PC-9 (cell line): Measurements from ENCODE around the gene UBQLNL. TPM values are rescaled to one million over a fixed set of nuclear protein-coding genes. Genes with fewer than 3 reads are reported as not detected.

ENCODE experiments used
- BruUV-seq: library from RNA; stranded (reverse); fragments of 400-500 nt; replicated peaks from 2 replicates; lab custom pipeline; 2021; lab: Mats Ljungman, UMichigan
- CTCF ChIA-PET: fragments of 300-600 bp; sonication (Branson Sonifier 250); formaldehyde crosslinking; loops from one replicate; lab custom pipeline; 2022; ENCODE audit warnings: antibody characterized with exemption; lab: Charles Lee
- POLR2A ChIA-PET: fragments of 300-600 bp; sonication (Branson Sonifier 250); formaldehyde crosslinking; loops from one replicate; lab custom pipeline; 2022; ENCODE audit warnings: antibody characterized with exemption; ENCODE audit not compliant: unreplicated experiment; lab: Charles Lee
- DNase-seq, 2 experiments: peaks; one replicate each; pipeline versions ENCODE4 v3.0.0 to v3.0.0-alpha.2; 2015 to 2022; ENCODE audit warnings: mixed read lengths in 1 of 2
- H2AFZ ChIP-seq: fragments of 200-600 bp; sonication (generic); 2 replicates; pipeline ENCODE4 v1.8.1; 2017; ENCODE audit warnings: antibody characterized with exemption
- H3F3A ChIP-seq: fragments of 200-600 bp; sonication (generic); 2 replicates; pipeline ENCODE4 v1.8.1; 2017; ENCODE audit warnings: antibody characterized with exemption, mild to moderate bottlenecking, low read depth; ENCODE audit not compliant: insufficient read depth
- H3K27ac ChIP-seq: fragments of 200-600 bp; sonication (generic); 2 replicates; pipeline ENCODE4 v1.6.1; 2016; ENCODE audit warnings: mixed run types
- H3K27me3 ChIP-seq: fragments of 200-600 bp; sonication (generic); 2 replicates; pipeline ENCODE4 v1.6.1; 2016; ENCODE audit warnings: low read depth, mixed run types; ENCODE audit not compliant: insufficient read depth
- H3K36me3 ChIP-seq: fragments of 200-600 bp; sonication (generic); 2 replicates; pipeline ENCODE4 v1.6.1; 2016; ENCODE audit warnings: low read depth, mixed run types
- H3K4me1 ChIP-seq: fragments of 200-600 bp; sonication (generic); replicated peaks from 2 replicates; pipeline ENCODE4 v1.6.1; 2016; ENCODE audit warnings: mixed run types; ENCODE audit not compliant: insufficient read depth
- H3K4me2 ChIP-seq: fragments of 200-600 bp; sonication (generic); 2 replicates; pipeline ENCODE4 v1.6.1; 2017; ENCODE audit warnings: mixed run types
- H3K4me3 ChIP-seq: fragments of 200-600 bp; sonication (generic); 2 replicates; pipeline ENCODE4 v1.6.1; 2016; ENCODE audit warnings: mixed run types
- H3K79me2 ChIP-seq: fragments of 200-600 bp; sonication (generic); 2 replicates; pipeline ENCODE4 v1.6.1; 2017; ENCODE audit warnings: low read depth, mixed run types
- H3K9me2 ChIP-seq: fragments of 200-600 bp; sonication (generic); 2 replicates; pipeline ENCODE4 v1.8.1; 2017; ENCODE audit warnings: mild to moderate bottlenecking; ENCODE audit not compliant: insufficient read depth
- H3K9me3 ChIP-seq: fragments of 200-600 bp; sonication (generic); 2 replicates; pipeline ENCODE4 v1.8.1; 2016; ENCODE audit warnings: low read depth; ENCODE audit not compliant: insufficient read depth
- H4K20me1 ChIP-seq: fragments of 200-600 bp; sonication (generic); 2 replicates; pipeline ENCODE4 v1.8.1; 2017; ENCODE audit not compliant: insufficient read depth
- CTCF ChIP-seq: fragments of 200-600 bp; sonication (generic); conservative IDR thresholded peaks from 2 replicates; pipeline ENCODE4 v1.6.1; 2017; ENCODE audit warnings: mixed run types, antibody characterized with exemption, mild to moderate bottlenecking, moderate library complexity
- EZH2 ChIP-seq: fragments of 200-600 bp; sonication (generic); IDR thresholded peaks from 2 replicates; pipeline ENCODE4 v1.8.0; 2017; ENCODE audit warnings: antibody characterized with exemption, low read depth
- intact Hi-C: fragments of 100-400 bp; cut with micrococcal nuclease; formaldehyde crosslinking; loops from one replicate; pipeline ENCODE4 v1.10.0; 2022; ENCODE audit not compliant: unreplicated experiment
- total RNA-seq: library from RNA; stranded (reverse); gene quantifications from 2 replicates; pipeline ENCODE4 v1.2.3, GENCODE V29; 2021

Gene UBQLNL
- total RNA-seq, 1 experiment from 2014 or later, result 0.15 TPM

- intact Hi-C loops, result no loop called here
- no peaks in the 10 kb centered on the region for H3K9me3 ChIP-seq
- POLR2A ChIA-PET, result no interaction called here
Measured at GRCh38 chr11:5541427-5541826, 24.9 kb upstream of the UBQLNL start.

GRCh38 chr11:5536482-5536881, 20.0 kb upstream of the UBQLNL start:
- TF ChIP-seq EZH2 (no peak), CTCF (no peak)
- Histone ChIP-seq H3K36me3 (no peaks in the 10 kb centered on the region), H3K27ac (no peak overlapping the region), H3K9me2 (no peaks in the 10 kb centered on the region), H3K9me3 (no peaks in the 10 kb centered on the region), H3K79me2 (no peaks in the 10 kb centered on the region), H2AFZ (no peak overlapping the region), H3K27me3 (no peaks in the 10 kb centered on the region), H4K20me1 (no peaks in the 10 kb centered on the region), H3F3A (no peaks in the 10 kb centered on the region), H3K4me2 (no peak overlapping the region), H3K4me1 (no peaks in the 10 kb centered on the region), H3K4me3 (no peak overlapping the region)
- ChIA-PET CTCF (no interaction called here), POLR2A (no interaction called here)
- no peak for DNase-seq
- no TSS peak for BruUV-seq
- intact Hi-C loops, result no loop called here

More at GRCh38 chr11:5541427-5541826, 24.9 kb upstream of the UBQLNL start:
- Histone ChIP-seq H3K4me2 (no peak overlapping the region), H3K36me3 (no peaks in the 10 kb centered on the region), H3K27me3 (no peaks in the 10 kb centered on the region), H3K27ac (no peak overlapping the region), H3K4me1 (no peaks in the 10 kb centered on the region), H3K79me2 (no peaks in the 10 kb centered on the region), H2AFZ (no peak overlapping the region), H4K20me1 (no peaks in the 10 kb centered on the region), H3K4me3 (no peak overlapping the region), H3F3A (no peaks in the 10 kb centered on the region), H3K9me2 (no peaks in the 10 kb centered on the region)
- no TSS peak for BruUV-seq
- no peak for DNase-seq
- CTCF ChIA-PET, result no interaction called here
- no peak for TF ChIP-seq CTCF
- no peak for TF ChIP-seq EZH2

GRCh38 chr11:5534046-5534445, 17.5 kb upstream of the UBQLNL start:
- no peak overlapping the region for H3K4me3 ChIP-seq
- intact Hi-C loops, result no loop called here
- no peaks in the 10 kb centered on the region for H3K27me3 ChIP-seq
- no peak for TF ChIP-seq CTCF
- no peak for TF ChIP-seq EZH2
- H3F3A ChIP-seq, result no peaks in the 10 kb centered on the region
- no peaks in the 10 kb centered on the region for H3K36me3 ChIP-seq
- no peaks in the 10 kb centered on the region for H3K79me2 ChIP-seq
- no peaks in the 10 kb centered on the region for H4K20me1 ChIP-seq
- no peaks in the 10 kb centered on the region for H3K9me2 ChIP-seq
- H3K27ac ChIP-seq, result no peak overlapping the region
- H3K4me2 ChIP-seq, result no peak overlapping the region
- H3K9me3 ChIP-seq, result no peaks in the 10 kb centered on the region
- no peak for DNase-seq
- no peak overlapping the region for H2AFZ ChIP-seq
- POLR2A ChIA-PET, result no interaction called here
- no peaks in the 10 kb centered on the region for H3K4me1 ChIP-seq
- BruUV-seq, result no TSS peak
- CTCF ChIA-PET, result no interaction called here
